ENCODE measurements around the gene SETD3. TPM values are rescaled to one million over a fixed set of nuclear protein-coding genes. Genes with fewer than 3 reads are reported as not detected.

SETD3 gene
- total and polyA plus RNA-seq, 10 of the 15 experiments (the other 5 are each of a cell fraction or from before 2014, with no cell fraction given) = 11.3 to 44.2 (median 36.5) TPM

DNA sequence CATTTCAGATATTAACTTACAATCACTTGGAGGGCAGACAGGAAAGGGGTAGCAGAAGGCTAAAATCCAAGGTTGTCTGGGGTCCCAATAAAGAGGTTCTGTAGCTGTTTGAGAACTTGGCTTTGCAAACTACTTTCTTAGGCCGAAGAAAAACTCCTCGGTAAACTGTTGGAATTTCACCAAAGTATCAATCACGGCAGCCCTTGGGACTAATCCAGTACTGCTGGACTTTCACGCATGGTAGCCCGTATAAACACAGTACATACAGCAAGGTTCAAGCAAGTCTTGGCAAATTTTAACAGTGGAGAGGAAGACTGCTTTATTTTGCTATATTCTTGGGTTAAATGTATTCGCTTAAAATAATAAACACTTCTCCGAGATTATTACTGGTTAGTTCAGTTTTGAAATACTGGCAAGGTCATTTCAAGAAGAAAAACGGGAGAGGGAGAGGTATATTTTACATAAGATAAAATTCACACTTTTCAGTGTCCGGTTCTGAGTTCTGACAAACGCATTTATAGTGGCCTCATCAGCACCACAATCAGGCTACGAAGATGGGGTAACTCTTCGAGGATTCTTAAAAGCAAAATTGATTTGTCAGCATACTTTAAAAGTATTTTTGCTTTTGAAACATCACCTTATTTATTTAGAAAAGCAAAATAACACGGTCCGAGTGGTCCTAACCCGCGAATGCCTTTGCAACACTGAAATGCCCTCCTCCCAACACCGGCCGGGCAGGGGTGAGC is 1.3 kb downstream of the SETD3 start:
- Histone ChIP-seq H3K4me3 (peak overlapping the region; percentile 82), H3K9me3 (replicated peaks; ENCODE audit: control insufficient read depth, insufficient read depth, low read length) (no peaks in the 10 kb centered on the region), H3K27ac (ENCODE audit: control insufficient read depth, insufficient read depth) (peak overlapping the region; percentile 69), H3K27me3 (replicated peaks in 1 of 2; ENCODE audit: control insufficient read depth in 2 of 2, insufficient read depth in 2 of 2, low read length in 1 of 2) (no peaks in the 10 kb centered on the region), H3K79me2 (ENCODE audit: control insufficient read depth, insufficient read depth, low read length) (peaks cover 89% of the 10 kb centered on the region), H3K36me3 (ENCODE audit: control insufficient read depth in 2 of 2, insufficient read depth in 2 of 2, low read length in 1 of 2) (no peaks in the 10 kb centered on the region), H3K4me2 (ENCODE audit: control insufficient read depth, insufficient read depth) (peak overlapping the region; percentile 88), H3K4me1 (ENCODE audit: control insufficient read depth, insufficient read depth, low read length) (peaks cover 8% of the 10 kb centered on the region), H2AFZ (ENCODE audit: control insufficient read depth, low read depth, low read length) (peak overlapping the region; percentile 69), H4K20me1 (ENCODE audit: control insufficient read depth, insufficient read depth) (no peaks in the 10 kb centered on the region), H3K9ac (ENCODE audit: control insufficient read depth, insufficient read depth, low read length) (peak overlapping the region; percentile 86)
- ATAC-seq (no peak), DNase-seq (ENCODE audit: low read depth, low spot score) (no peak), FAIRE-seq (no peak)
- ChIA-PET SMC1A (ENCODE audit: uncharacterized antibody, unreplicated experiment) (no interaction called here), RAD21 (ENCODE audit: unreplicated experiment) (no interaction called here), CTCF (no interaction called here), POLR2A (no interaction called here)
- WGBS (ENCODE audit: insufficient coverage, insufficient replicate concordance, low lambda C conversion rate, missing lambda C conversion rate) = 29% methylated on average over 18 of the region's 18 CpGs
- intact Hi-C loops (cut with micrococcal nuclease; ENCODE audit: unreplicated experiment) = no loop called here
- no peak for TF ChIP-seq MYB (IDR thresholded peaks at IDR 0.05; ENCODE audit: borderline replicate concordance, low read depth, low read length)
- BruUV-seq (replicated peaks) = no TSS peak
- in situ Hi-C loops (cut with MboI) = no loop called here

- intact Hi-C loops (cut with micrococcal nuclease; ENCODE audit: unreplicated experiment) = no loop called here
- Histone ChIP-seq H3K4me1 (ENCODE audit: control insufficient read depth, insufficient read depth, low read length) (peaks cover 6% of the 10 kb centered on the region; the same call in 1 of the 2 replicates), H3K9me3 (replicated peaks; ENCODE audit: control insufficient read depth, insufficient read depth, low read length) (no peaks in the 10 kb centered on the region), H3K27me3 (replicated peaks in 1 of 2; ENCODE audit: control insufficient read depth in 2 of 2, insufficient read depth in 2 of 2, low read length in 1 of 2) (no peaks in the 10 kb centered on the region), H3K9ac (ENCODE audit: control insufficient read depth, insufficient read depth, low read length) (no peak overlapping the region), H2AFZ (ENCODE audit: control insufficient read depth, low read depth, low read length) (no peak overlapping the region), H3K79me2 (ENCODE audit: control insufficient read depth, insufficient read depth, low read length) (peaks cover 83% of the 10 kb centered on the region), H3K36me3 (ENCODE audit: control insufficient read depth in 2 of 2, insufficient read depth in 2 of 2, low read length in 1 of 2) (no peaks in the 10 kb centered on the region), H3K27ac (ENCODE audit: control insufficient read depth, insufficient read depth) (no peak overlapping the region), H4K20me1 (ENCODE audit: control insufficient read depth, insufficient read depth) (no peaks in the 10 kb centered on the region), H3K4me2 (ENCODE audit: control insufficient read depth, insufficient read depth) (peak overlapping the region; percentile 88; the same call in 1 of the 2 replicates), H3K4me3 (no peak overlapping the region)
- in situ Hi-C loops (cut with MboI) = no loop called here
- POLR2A ChIA-PET = no interaction called here
- SMC1A ChIA-PET (ENCODE audit: uncharacterized antibody, unreplicated experiment) = no interaction called here
- BruUV-seq (replicated peaks) = no TSS peak
- no peak for DNase-seq (ENCODE audit: low read depth, low spot score)
- no peak for FAIRE-seq
- CTCF ChIA-PET = no interaction called here
- RAD21 ChIA-PET (ENCODE audit: unreplicated experiment) = no interaction called here
- no peak for ATAC-seq
- 83% methylated on average over 4 of the region's 4 CpGs for WGBS (ENCODE audit: insufficient coverage, insufficient replicate concordance, low lambda C conversion rate, missing lambda C conversion rate)
- TF ChIP-seq CBFB (IDR thresholded peaks at IDR 0.05; ENCODE audit: low read depth) (no peak), POLR2AphosphoS2 (IDR thresholded peaks at IDR 0.05; ENCODE audit: low read depth, low read length) (no peak), NFYB (IDR thresholded peaks at IDR 0.05; ENCODE audit: insufficient read depth, low read depth, low read length) (no peak), MTA3 (IDR thresholded peaks at IDR 0.05; ENCODE audit: borderline replicate concordance, low read length) (no peak), ZSCAN29 (IDR thresholded peaks at IDR 0.05) (no peak), FOXM1 (IDR thresholded peaks at IDR 0.05; ENCODE audit: low read depth, low read length) (no peak), ASH2L (IDR thresholded peaks at IDR 0.05; ENCODE audit: borderline replicate concordance, low read depth) (no peak), JUNB (IDR thresholded peaks at IDR 0.05) (no peak), NR2C1 (IDR thresholded peaks at IDR 0.05) (no peak), SREBF1 (IDR thresholded peaks at IDR 0.05; ENCODE audit: low read length) (no peak), ELK1 (IDR thresholded peaks at IDR 0.05; ENCODE audit: low read depth, low read length) (no peak), EGR1 (IDR thresholded peaks at IDR 0.05; ENCODE audit: borderline replicate concordance in 1 of 2, low read depth in 2 of 2, low read length in 2 of 2) (no peak)
- TF ChIP-seq, protein P1, sequence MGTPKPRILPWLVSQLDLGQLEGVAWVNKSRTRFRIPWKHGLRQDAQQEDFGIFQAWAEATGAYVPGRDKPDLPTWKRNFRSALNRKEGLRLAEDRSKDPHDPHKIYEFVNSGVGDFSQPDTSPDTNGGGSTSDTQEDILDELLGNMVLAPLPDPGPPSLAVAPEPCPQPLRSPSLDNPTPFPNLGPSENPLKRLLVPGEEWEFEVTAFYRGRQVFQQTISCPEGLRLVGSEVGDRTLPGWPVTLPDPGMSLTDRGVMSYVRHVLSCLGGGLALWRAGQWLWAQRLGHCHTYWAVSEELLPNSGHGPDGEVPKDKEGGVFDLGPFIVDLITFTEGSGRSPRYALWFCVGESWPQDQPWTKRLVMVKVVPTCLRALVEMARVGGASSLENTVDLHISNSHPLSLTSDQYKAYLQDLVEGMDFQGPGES (IDR thresholded peaks at IDR 0.05) = no peak
- TF ChIP-seq, protein P2, sequence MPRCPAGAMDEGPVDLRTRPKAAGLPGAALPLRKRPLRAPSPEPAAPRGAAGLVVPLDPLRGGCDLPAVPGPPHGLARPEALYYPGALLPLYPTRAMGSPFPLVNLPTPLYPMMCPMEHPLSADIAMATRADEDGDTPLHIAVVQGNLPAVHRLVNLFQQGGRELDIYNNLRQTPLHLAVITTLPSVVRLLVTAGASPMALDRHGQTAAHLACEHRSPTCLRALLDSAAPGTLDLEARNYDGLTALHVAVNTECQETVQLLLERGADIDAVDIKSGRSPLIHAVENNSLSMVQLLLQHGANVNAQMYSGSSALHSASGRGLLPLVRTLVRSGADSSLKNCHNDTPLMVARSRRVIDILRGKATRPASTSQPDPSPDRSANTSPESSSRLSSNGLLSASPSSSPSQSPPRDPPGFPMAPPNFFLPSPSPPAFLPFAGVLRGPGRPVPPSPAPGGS (IDR thresholded peaks at IDR 0.05; ENCODE audit: borderline replicate concordance, insufficient read depth, low read depth, low read length, poor library complexity, severe bottlenecking) = no peak
These were observed 2.5 kb downstream of the SETD3 start for GRCh38 chr14:99478128-99478527.

Measured in GM12878 (cell line).